Suprapubic skin (tissue), 3 donors: Measurements from ENCODE around the gene KDM7A.

ENCODE experiments used
- POLR2AphosphoS5 ChIP-seq, 3 donors: sonication (generic); formaldehyde crosslinking; IDR thresholded peaks; one replicate each; pipeline ENCODE4 v1.6.1; 2017; ENCODE audit warnings: antibody characterized with exemption in 3 of 3
- TF ChIP-seq, protein P1 (sequence below), 2 donors: fragments of 200-600 bp in 1 of 2; fragments of 450-650 bp in 1 of 2; sonication (generic) in 1 of 2; IDR thresholded peaks; one replicate each; pipeline ENCODE4 v1.5.1; 2016 to 2019; ENCODE audit warnings: antibody characterized with exemption in 2 of 2, mild to moderate bottlenecking in 1 of 2, moderate library complexity in 1 of 2

DNA sequence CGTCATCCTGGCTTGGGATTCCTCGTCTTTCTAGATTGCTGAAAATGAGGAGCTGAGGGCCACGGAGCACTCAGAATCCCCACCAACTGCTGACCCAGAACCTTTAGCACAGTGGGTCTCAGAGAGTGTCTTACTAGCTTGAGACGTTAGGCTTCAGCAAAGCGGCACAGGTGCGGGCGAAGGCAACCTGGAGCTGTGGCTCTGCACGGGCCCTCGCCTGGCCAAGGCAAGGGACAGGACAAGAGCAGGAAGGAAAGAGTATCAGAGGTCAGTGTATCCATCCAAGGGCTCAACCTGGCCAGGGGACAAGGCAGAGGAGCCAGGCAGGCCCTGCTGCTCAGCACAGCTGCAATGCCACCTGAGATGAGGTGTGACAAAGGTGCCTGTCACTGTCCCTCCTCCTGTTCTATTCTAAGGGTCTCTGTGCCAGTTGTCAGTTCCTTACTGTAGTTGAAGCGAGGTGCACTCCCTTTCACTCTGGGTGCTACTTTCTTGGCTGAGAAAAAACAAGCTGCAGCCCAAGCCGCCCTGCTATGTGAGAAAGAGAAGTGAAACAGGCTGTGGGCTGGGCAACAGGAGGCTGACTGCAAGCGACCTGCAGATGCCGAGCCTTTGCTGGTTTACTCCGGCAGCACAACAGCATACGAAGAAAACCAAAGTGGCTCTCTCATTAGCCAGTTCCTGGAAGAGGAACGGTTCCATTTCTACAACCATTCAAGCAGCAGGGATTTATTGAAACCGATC, 33.3 kb upstream of the KDM7A start:
- TF ChIP-seq, protein P1, sequence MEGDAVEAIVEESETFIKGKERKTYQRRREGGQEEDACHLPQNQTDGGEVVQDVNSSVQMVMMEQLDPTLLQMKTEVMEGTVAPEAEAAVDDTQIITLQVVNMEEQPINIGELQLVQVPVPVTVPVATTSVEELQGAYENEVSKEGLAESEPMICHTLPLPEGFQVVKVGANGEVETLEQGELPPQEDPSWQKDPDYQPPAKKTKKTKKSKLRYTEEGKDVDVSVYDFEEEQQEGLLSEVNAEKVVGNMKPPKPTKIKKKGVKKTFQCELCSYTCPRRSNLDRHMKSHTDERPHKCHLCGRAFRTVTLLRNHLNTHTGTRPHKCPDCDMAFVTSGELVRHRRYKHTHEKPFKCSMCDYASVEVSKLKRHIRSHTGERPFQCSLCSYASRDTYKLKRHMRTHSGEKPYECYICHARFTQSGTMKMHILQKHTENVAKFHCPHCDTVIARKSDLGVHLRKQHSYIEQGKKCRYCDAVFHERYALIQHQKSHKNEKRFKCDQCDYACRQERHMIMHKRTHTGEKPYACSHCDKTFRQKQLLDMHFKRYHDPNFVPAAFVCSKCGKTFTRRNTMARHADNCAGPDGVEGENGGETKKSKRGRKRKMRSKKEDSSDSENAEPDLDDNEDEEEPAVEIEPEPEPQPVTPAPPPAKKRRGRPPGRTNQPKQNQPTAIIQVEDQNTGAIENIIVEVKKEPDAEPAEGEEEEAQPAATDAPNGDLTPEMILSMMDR (IDR thresholded peaks at IDR 0.05), result no peak
- TF ChIP-seq POLR2AphosphoS5 (IDR thresholded peaks at IDR 0.05), result no peak
